GM18951 (cell line): ENCODE data around the gene SCARF2.
"Not testable (repeated sequence)": the region's sequence is repeated elsewhere in the genome, so short reads cannot be mapped to it uniquely, and the experiment has no call there.

Experiments used
- POLR2A ChIP-seq: IDR thresholded peaks from 4 replicates; pipeline ENCODE4 v1.6.1; 2011; ENCODE audit warnings: mild to moderate bottlenecking; ENCODE audit not compliant: insufficient read length, insufficient read depth; ENCODE audit errors: extremely low read depth
- in situ Hi-C: fragments of 300-500 bp; cut with MboI; formaldehyde crosslinking; loops from one replicate; pipeline ENCODE4 v1.12.0; 2022; ENCODE audit warnings: low sequenced_read_pairs, mixed read lengths, inconsistent platforms; ENCODE audit not compliant: unreplicated experiment

The SCARF2 gene

GRCh38 chr22:20424568-20424931 is 13.1 kb downstream of the SCARF2 start:
- TF ChIP-seq POLR2A = no peak
- in situ Hi-C loops = no loop called here

GRCh38 chr22:20423906-20424551 is 13.6 kb downstream of the SCARF2 start:
- in situ Hi-C loops = no loop called here

GRCh38 chr22:20423008-20423905 is 14.4 kb downstream of the SCARF2 start:
- in situ Hi-C loops = no loop called here
- no peak for TF ChIP-seq POLR2A

More at GRCh38 chr22:20423906-20424551, 13.6 kb downstream of the SCARF2 start:
- TF ChIP-seq POLR2A = no peak

- no peak for TF ChIP-seq POLR2A
- in situ Hi-C loops = no loop called here
Observed at GRCh38 chr22:20422271-20423007, 15.2 kb downstream of the SCARF2 start.

- in situ Hi-C loops = no loop called here
- TF ChIP-seq POLR2A = no peak
Observed at GRCh38 chr22:20421507-20421874, 16.1 kb downstream of the SCARF2 start.

- TF ChIP-seq POLR2A = no peak
- in situ Hi-C loops = no loop called here
Observed at GRCh38 chr22:20420157-20420842, 17.3 kb downstream of the SCARF2 start.

GRCh38 chr22:20419664-20419951 is 18.0 kb downstream of the SCARF2 start:
- in situ Hi-C loops = no loop called here

GRCh38 chr22:20418211-20418788 is 19.3 kb downstream of the SCARF2 start:
- TF ChIP-seq POLR2A = no peak
- in situ Hi-C loops = no loop called here

More at GRCh38 chr22:20419664-20419951, 18.0 kb downstream of the SCARF2 start:
- no peak for TF ChIP-seq POLR2A

- in situ Hi-C loops = not testable (repeated sequence)
Observed at GRCh38 chr22:20415699-20416098, 21.9 kb downstream of the SCARF2 start.

GRCh38 chr22:20415241-20415640 is 22.4 kb downstream of the SCARF2 start:
- in situ Hi-C loops = not testable (repeated sequence)

- in situ Hi-C loops = no loop called here
- TF ChIP-seq POLR2A = no peak
Observed at GRCh38 chr22:20414450-20414849, 23.2 kb downstream of the SCARF2 start.

GRCh38 chr22:20414059-20414440 is 23.6 kb downstream of the SCARF2 start:
- in situ Hi-C loops = no loop called here
- TF ChIP-seq POLR2A = no peak
